Neutrophil (primary cell): Measurements from ENCODE around the gene PPM1F.

Experiments used
- H3K27ac ChIP-seq: fragments of 200-600 bp; sonication (generic); 2 replicates; pipeline ENCODE4 v1.5.1; 2016; ENCODE audit warnings: mild to moderate bottlenecking, moderate library complexity
- H3K27me3 ChIP-seq: fragments of 200-600 bp; sonication (generic); 2 replicates; pipeline ENCODE4 v1.6.0; 2016; ENCODE audit warnings: mild to moderate bottlenecking
- H3K36me3 ChIP-seq: fragments of 200-600 bp; sonication (generic); 2 replicates; pipeline ENCODE4 v1.5.1; 2017
- H3K4me1 ChIP-seq, 2 experiments: fragments of 200-600 bp in 1 of 2; sonication (generic) in 1 of 2; 1 replicate in 1 of 2; 2 replicates in 1 of 2; pipeline versions ENCODE4 v1.5.1 to v1.6.1; 2013 to 2016; ENCODE audit warnings: low read depth in 1 of 2, low read length in 1 of 2, mild to moderate bottlenecking in 1 of 2, moderate library complexity in 1 of 2; ENCODE audit not compliant: control insufficient read depth in 1 of 2, insufficient read depth in 1 of 2
- H3K4me3 ChIP-seq, 2 experiments: fragments of 200-600 bp in 1 of 2; sonication (generic) in 1 of 2; 1 replicate in 1 of 2; 2 replicates in 1 of 2; pipeline ENCODE4 v1.5.1; 2013 to 2016; ENCODE audit warnings: low read depth in 1 of 2, low read length in 1 of 2, mild to moderate bottlenecking in 1 of 2, moderate library complexity in 1 of 2
- H3K9me3 ChIP-seq: fragments of 200-600 bp; sonication (generic); 2 replicates; pipeline ENCODE4 v1.5.1; 2016
- CTCF ChIP-seq: fragments of 200-600 bp; sonication (generic); IDR thresholded peaks from 2 replicates; pipeline ENCODE4 v1.5.1; 2016; ENCODE audit warnings: antibody characterized with exemption

The PPM1F gene

GRCh38 chr22:21948824-21949568 is 3.7 kb downstream of the PPM1F start:
- Histone ChIP-seq H3K4me3 (peak overlapping the region; percentile 87 to 93), H3K27me3 (no peaks in the 10 kb centered on the region), H3K27ac (peak overlapping the region; percentile 94), H3K4me1 (peaks cover 47 to 68% of the 10 kb centered on the region in 2 experiments), H3K36me3 (peaks cover 24% of the 10 kb centered on the region), H3K9me3 (no peaks in the 10 kb centered on the region)
- no peak for TF ChIP-seq CTCF

GRCh38 chr22:21948390-21948789 is 4.3 kb downstream of the PPM1F start:
- TF ChIP-seq CTCF: no peak
- Histone ChIP-seq H3K9me3 (no peaks in the 10 kb centered on the region), H3K36me3 (peaks cover 30% of the 10 kb centered on the region), H3K27me3 (no peaks in the 10 kb centered on the region), H3K4me3 (no peak overlapping the region), H3K27ac (peak overlapping the region; percentile 94), H3K4me1 (peaks cover 54 to 74% of the 10 kb centered on the region in 2 experiments)

GRCh38 chr22:21947040-21948014 is 5.3 kb downstream of the PPM1F start:
- Histone ChIP-seq H3K27ac (peak overlapping the region; percentile 94), H3K27me3 (no peaks in the 10 kb centered on the region), H3K4me3 (no peak overlapping the region), H3K36me3 (peaks cover 41% of the 10 kb centered on the region), H3K4me1 (peaks cover 60 to 77% of the 10 kb centered on the region in 2 experiments), H3K9me3 (no peaks in the 10 kb centered on the region)
- peak; percentile 53 for TF ChIP-seq CTCF

GRCh38 chr22:21946262-21946925 is 6.3 kb downstream of the PPM1F start:
- Histone ChIP-seq H3K27me3 (no peaks in the 10 kb centered on the region), H3K27ac (peak overlapping the region; percentile 94), H3K4me1 (peaks cover 62 to 78% of the 10 kb centered on the region in 2 experiments), H3K9me3 (no peaks in the 10 kb centered on the region), H3K36me3 (peaks cover 47% of the 10 kb centered on the region), H3K4me3 (no peak overlapping the region)
- no peak for TF ChIP-seq CTCF
